IPS DF 6.9 (cell line): ENCODE data around the gene LRRC1.

Experiments used
- DNase-seq: peaks from one replicate; pipeline ENCODE4 v3.0.0-alpha.2; 2013; ENCODE audit warnings: low read depth, low spot score
- H3K27ac ChIP-seq: one replicate; pipeline ENCODE4 v1.5.1; 2013; ENCODE audit warnings: low read length, control low read depth
- H3K27me3 ChIP-seq: 2 replicates; pipeline ENCODE4 v1.6.1; 2013; ENCODE audit warnings: mild to moderate bottlenecking, low read length; ENCODE audit not compliant: control insufficient read depth, insufficient read depth
- H3K36me3 ChIP-seq: 2 replicates; pipeline ENCODE4 v1.6.1; 2013; ENCODE audit warnings: low read length; ENCODE audit not compliant: control insufficient read depth, insufficient read depth
- H3K4me1 ChIP-seq: 2 replicates; pipeline ENCODE4 v1.6.1; 2013; ENCODE audit warnings: low read length; ENCODE audit not compliant: control insufficient read depth, insufficient read depth
- H3K4me3 ChIP-seq: 2 replicates; pipeline ENCODE4 v1.5.1; 2013; ENCODE audit warnings: mild to moderate bottlenecking, low read length
- H3K9me3 ChIP-seq: 2 replicates; pipeline ENCODE4 v1.6.1; 2013; ENCODE audit warnings: low read length, inconsistent platforms; ENCODE audit not compliant: control insufficient read depth, insufficient read depth
- WGBS: extraction: QIAGEN DNeasy Blood & Tissue Kit; methylation state at CpG from one replicate; pipeline ENCODE4 v1.1.7; 2013; ENCODE audit warnings: mixed read lengths, missing lambda C conversion rate; ENCODE audit not compliant: insufficient read length, insufficient coverage; 5-methylcytosine and 5-hydroxymethylcytosine counted together

LRRC1 gene

GRCh38 chr6:53845280-53846195 is 50.7 kb downstream of the LRRC1 start:
- DNase-seq, result no peak
- Histone ChIP-seq H3K27me3 (no peaks in the 10 kb centered on the region), H3K4me1 (no peaks in the 10 kb centered on the region), H3K36me3 (no peaks in the 10 kb centered on the region), H3K9me3 (no peaks in the 10 kb centered on the region), H3K27ac (no peak overlapping the region), H3K4me3 (no peak overlapping the region)
- no CpG with 5 or more reads among the region's 9 CpGs for whole genome bisulfite sequencing

- Histone ChIP-seq H3K27me3 (no peaks in the 10 kb centered on the region), H3K36me3 (no peaks in the 10 kb centered on the region), H3K4me1 (no peaks in the 10 kb centered on the region), H3K9me3 (no peaks in the 10 kb centered on the region), H3K27ac (no peak overlapping the region), H3K4me3 (no peak overlapping the region)
- WGBS, result no CpG with 5 or more reads among the region's 7 CpGs
- DNase-seq, result no peak
Observed at GRCh38 chr6:53846250-53846649, 51.4 kb downstream of the LRRC1 start.

- DNase-seq, result no peak
- H3K9me3 ChIP-seq, result no peaks in the 10 kb centered on the region
- WGBS, result no CpG with 5 or more reads among the region's 4 CpGs
- no peak overlapping the region for H3K4me3 ChIP-seq
- no peaks in the 10 kb centered on the region for H3K27me3 ChIP-seq
- H3K4me1 ChIP-seq, result no peaks in the 10 kb centered on the region
- no peaks in the 10 kb centered on the region for H3K36me3 ChIP-seq
- no peak overlapping the region for H3K27ac ChIP-seq
Observed at GRCh38 chr6:53847796-53848314, 53.0 kb downstream of the LRRC1 start.

- no peaks in the 10 kb centered on the region for H3K27me3 ChIP-seq
- no peaks in the 10 kb centered on the region for H3K9me3 ChIP-seq
- no peaks in the 10 kb centered on the region for H3K36me3 ChIP-seq
- no peak for DNase-seq
- H3K4me1 ChIP-seq, result no peaks in the 10 kb centered on the region
- H3K27ac ChIP-seq, result no peak overlapping the region
- H3K4me3 ChIP-seq, result no peak overlapping the region
- WGBS, result no CpG with 5 or more reads among the region's 2 CpGs
Observed at GRCh38 chr6:53850527-53850926, 55.7 kb downstream of the LRRC1 start.

- H3K4me3 ChIP-seq, result no peak overlapping the region
- no peak overlapping the region for H3K27ac ChIP-seq
- no peak for DNase-seq
- H3K9me3 ChIP-seq, result no peaks in the 10 kb centered on the region
- no peaks in the 10 kb centered on the region for H3K4me1 ChIP-seq
- no CpG with 5 or more reads among the region's 2 CpGs for WGBS
- H3K27me3 ChIP-seq, result no peaks in the 10 kb centered on the region
- H3K36me3 ChIP-seq, result no peaks in the 10 kb centered on the region
Observed at GRCh38 chr6:53851561-53851960, 56.8 kb downstream of the LRRC1 start.

GRCh38 chr6:53852805-53853204 is 58.0 kb downstream of the LRRC1 start:
- DNase-seq, result no peak
- Histone ChIP-seq H3K36me3 (no peaks in the 10 kb centered on the region), H3K27me3 (no peaks in the 10 kb centered on the region), H3K27ac (no peak overlapping the region), H3K4me1 (peaks cover 2% of the 10 kb centered on the region), H3K4me3 (no peak overlapping the region), H3K9me3 (no peaks in the 10 kb centered on the region; the same call in 1 of the 2 replicates)
- no CpG with 5 or more reads among the region's 2 CpGs for WGBS

- Histone ChIP-seq H3K27me3 (no peaks in the 10 kb centered on the region), H3K36me3 (no peaks in the 10 kb centered on the region), H3K4me1 (peaks cover 2% of the 10 kb centered on the region), H3K9me3 (no peaks in the 10 kb centered on the region; the same call in 1 of the 2 replicates), H3K27ac (no peak overlapping the region), H3K4me3 (no peak overlapping the region)
- DNase-seq, result no peak
- no CpG with 5 or more reads among the region's 5 CpGs for WGBS
Observed at GRCh38 chr6:53854843-53855567, 60.2 kb downstream of the LRRC1 start.

GRCh38 chr6:53855940-53856339 is 61.1 kb downstream of the LRRC1 start:
- DNase-seq, result no peak
- WGBS, result no CpG with 5 or more reads among the region's 2 CpGs
- Histone ChIP-seq H3K9me3 (no peaks in the 10 kb centered on the region; the same call in 1 of the 2 replicates), H3K27me3 (no peaks in the 10 kb centered on the region), H3K4me1 (peaks cover 2% of the 10 kb centered on the region), H3K36me3 (no peaks in the 10 kb centered on the region), H3K4me3 (no peak overlapping the region), H3K27ac (no peak overlapping the region)

GRCh38 chr6:53857318-53858094 is 62.7 kb downstream of the LRRC1 start:
- H3K27ac ChIP-seq, result no peak overlapping the region
- DNase-seq, result no peak
- H3K36me3 ChIP-seq, result no peaks in the 10 kb centered on the region
- H3K27me3 ChIP-seq, result no peaks in the 10 kb centered on the region
- peaks cover 2% of the 10 kb centered on the region for H3K4me1 ChIP-seq
- WGBS, result no CpG with 5 or more reads among the region's 8 CpGs
- H3K9me3 ChIP-seq, result no peaks in the 10 kb centered on the region; the same call in 1 of the 2 replicates
- H3K4me3 ChIP-seq, result no peak overlapping the region

GRCh38 chr6:53858196-53858595 is 63.4 kb downstream of the LRRC1 start:
- no peaks in the 10 kb centered on the region for H3K36me3 ChIP-seq
- no peak overlapping the region for H3K4me3 ChIP-seq
- H3K4me1 ChIP-seq, result peaks cover 2% of the 10 kb centered on the region
- no peaks in the 10 kb centered on the region for H3K27me3 ChIP-seq
- no peaks in the 10 kb centered on the region; the same call in 1 of the 2 replicates for H3K9me3 ChIP-seq
- no peak for DNase-seq
- no peak overlapping the region for H3K27ac ChIP-seq
